ENCODE data around the gene HLA-DQA1.
"Not testable (repeated sequence)": the region's sequence is repeated elsewhere in the genome, so short reads cannot be mapped to it uniquely, and the experiment has no call there.

The HLA-DQA1 gene

GRCh38 chr6:32627249-32627648, 10.0 kb upstream of the HLA-DQA1 start:
- Histone ChIP-seq H2AK5ac (ENCODE audit: low read length, severe bottlenecking) (no peak overlapping the region), H2BK15ac (ENCODE audit: low read depth, poor library complexity, severe bottlenecking) (no peak overlapping the region), H2BK120ac (ENCODE audit: low read depth, low read length) (no peak overlapping the region), H3K9ac (ENCODE audit: low read length) (no peak overlapping the region), H4K8ac (ENCODE audit: low read length) (no peak overlapping the region), H3K4me3 (ENCODE audit: insufficient read depth in 1 of 2, low read depth in 1 of 2, low read length in 2 of 2) (no peak overlapping the region), H3K23ac (ENCODE audit: low read length in 2 of 2) (no peak overlapping the region), H3K79me1 (replicated peaks; ENCODE audit: low read length, poor library complexity, severe bottlenecking) (no peaks in the 10 kb centered on the region), H3K27ac (ENCODE audit: low read length, poor library complexity, severe bottlenecking) (no peak overlapping the region), H2AFZ (ENCODE audit: low read depth, low read length) (no peak overlapping the region), H3K9me3 (ENCODE audit: control insufficient read depth, low read length) (no peaks in the 10 kb centered on the region), H2BK5ac (ENCODE audit: low read depth, low read length, poor library complexity, severe bottlenecking) (no peak overlapping the region), H3K4me2 (ENCODE audit: low read length, poor library complexity, severe bottlenecking) (no peak overlapping the region), H3K27me3 (ENCODE audit: control insufficient read depth in 1 of 2, insufficient read depth in 1 of 2, low read length in 2 of 2) (no peaks in the 10 kb centered on the region), H3K18ac (ENCODE audit: low read depth in 1 of 2, low read length in 2 of 2) (no peak overlapping the region), H2BK12ac (ENCODE audit: low read length in 2 of 2) (no peak overlapping the region), H4K91ac (ENCODE audit: low read length) (no peak overlapping the region), H3K4ac (ENCODE audit: low read depth in 1 of 2, low read length in 2 of 2) (no peak overlapping the region), H3K14ac (ENCODE audit: low read length in 2 of 2) (no peak overlapping the region), H3K4me1 (ENCODE audit: control insufficient read depth, insufficient read depth, low read depth, low read length) (no peaks in the 10 kb centered on the region), H3K36me3 (ENCODE audit: control insufficient read depth in 1 of 2, insufficient read depth in 2 of 2, low read depth in 1 of 2, low read length in 2 of 2) (no peaks in the 10 kb centered on the region)
- no peak for DNase-seq
- WGBS, result 0% methylated on average over 1 of the region's 3 CpGs

DNA sequence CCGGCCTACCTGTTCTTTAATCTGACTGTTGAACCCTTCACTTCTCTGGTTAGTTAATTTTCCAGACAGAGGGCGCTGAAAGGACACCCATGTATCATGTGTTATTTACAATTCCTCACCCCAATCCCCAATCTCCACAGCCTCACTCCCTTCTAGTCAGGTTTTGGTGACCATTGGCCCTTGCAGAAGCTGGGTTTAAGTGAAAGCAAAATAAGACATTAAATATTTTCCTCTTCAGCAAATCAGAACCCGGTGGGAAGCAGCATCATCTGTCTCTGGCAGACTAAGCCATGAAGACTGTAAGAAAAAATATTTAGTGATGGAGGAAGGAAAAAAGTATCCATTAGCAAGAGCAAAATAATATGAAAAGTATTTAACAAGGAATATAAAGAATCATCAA, 9.4 kb upstream of the HLA-DQA1 start:
- H3K18ac ChIP-seq (ENCODE audit: low read depth in 1 of 2, low read length in 2 of 2), result no peak overlapping the region
- no peak overlapping the region for H2BK120ac ChIP-seq (ENCODE audit: low read depth, low read length)
- H3K4ac ChIP-seq (ENCODE audit: low read depth in 1 of 2, low read length in 2 of 2), result no peak overlapping the region
- no peak overlapping the region for H4K91ac ChIP-seq (ENCODE audit: low read length)
- 10% methylated on average over 2 of the region's 3 CpGs for WGBS
- H2BK12ac ChIP-seq (ENCODE audit: low read length in 2 of 2), result no peak overlapping the region
- H3K23ac ChIP-seq (ENCODE audit: low read length in 2 of 2), result no peak overlapping the region
- no peaks in the 10 kb centered on the region for H3K79me1 ChIP-seq (replicated peaks; ENCODE audit: low read length, poor library complexity, severe bottlenecking)
- no peak overlapping the region for H2AFZ ChIP-seq (ENCODE audit: low read depth, low read length)
- no peaks in the 10 kb centered on the region for H3K9me3 ChIP-seq (ENCODE audit: control insufficient read depth, low read length)
- no peak overlapping the region for H3K27ac ChIP-seq (ENCODE audit: low read length, poor library complexity, severe bottlenecking)
- no peaks in the 10 kb centered on the region for H3K4me1 ChIP-seq (ENCODE audit: control insufficient read depth, insufficient read depth, low read depth, low read length)
- H3K4me2 ChIP-seq (ENCODE audit: low read length, poor library complexity, severe bottlenecking), result no peak overlapping the region
- H3K14ac ChIP-seq (ENCODE audit: low read length in 2 of 2), result no peak overlapping the region
- DNase-seq, result peak; percentile 12
- no peak overlapping the region for H3K9ac ChIP-seq (ENCODE audit: low read length)
- no peak overlapping the region for H2AK5ac ChIP-seq (ENCODE audit: low read length, severe bottlenecking)
- H2BK15ac ChIP-seq (ENCODE audit: low read depth, poor library complexity, severe bottlenecking), result no peak overlapping the region
- H3K27me3 ChIP-seq (ENCODE audit: control insufficient read depth in 1 of 2, insufficient read depth in 1 of 2, low read length in 2 of 2), result no peaks in the 10 kb centered on the region
- no peak overlapping the region for H2BK5ac ChIP-seq (ENCODE audit: low read depth, low read length, poor library complexity, severe bottlenecking)
- no peaks in the 10 kb centered on the region for H3K36me3 ChIP-seq (ENCODE audit: control insufficient read depth in 1 of 2, insufficient read depth in 2 of 2, low read depth in 1 of 2, low read length in 2 of 2)
- H4K8ac ChIP-seq (ENCODE audit: low read length), result no peak overlapping the region
- H3K4me3 ChIP-seq (ENCODE audit: insufficient read depth in 1 of 2, low read depth in 1 of 2, low read length in 2 of 2), result no peak overlapping the region

GRCh38 chr6:32629793-32630192, 7.4 kb upstream of the HLA-DQA1 start:
- not testable (repeated sequence) for H3K36me3 ChIP-seq (ENCODE audit: control insufficient read depth in 1 of 2, insufficient read depth in 2 of 2, low read depth in 1 of 2, low read length in 2 of 2); H4K8ac ChIP-seq (ENCODE audit: low read length); H3K9me3 ChIP-seq (ENCODE audit: control insufficient read depth, low read length); H3K79me1 ChIP-seq (replicated peaks; ENCODE audit: low read length, poor library complexity, severe bottlenecking); H3K18ac ChIP-seq (ENCODE audit: low read depth in 1 of 2, low read length in 2 of 2); H4K91ac ChIP-seq (ENCODE audit: low read length); H3K4ac ChIP-seq (ENCODE audit: low read depth in 1 of 2, low read length in 2 of 2); H3K4me3 ChIP-seq (ENCODE audit: insufficient read depth in 1 of 2, low read depth in 1 of 2, low read length in 2 of 2); H3K9ac ChIP-seq (ENCODE audit: low read length); H2AK5ac ChIP-seq (ENCODE audit: low read length, severe bottlenecking); H3K27me3 ChIP-seq (ENCODE audit: control insufficient read depth in 1 of 2, insufficient read depth in 1 of 2, low read length in 2 of 2); H2BK15ac ChIP-seq (ENCODE audit: low read depth, poor library complexity, severe bottlenecking); H2BK120ac ChIP-seq (ENCODE audit: low read depth, low read length); H3K14ac ChIP-seq (ENCODE audit: low read length in 2 of 2); H3K4me2 ChIP-seq (ENCODE audit: low read length, poor library complexity, severe bottlenecking); H2AFZ ChIP-seq (ENCODE audit: low read depth, low read length); DNase-seq; H3K27ac ChIP-seq (ENCODE audit: low read length, poor library complexity, severe bottlenecking); H2BK12ac ChIP-seq (ENCODE audit: low read length in 2 of 2); H2BK5ac ChIP-seq (ENCODE audit: low read depth, low read length, poor library complexity, severe bottlenecking); H3K23ac ChIP-seq (ENCODE audit: low read length in 2 of 2); H3K4me1 ChIP-seq (ENCODE audit: control insufficient read depth, insufficient read depth, low read depth, low read length)
- no CpG with 5 or more reads among the region's 13 CpGs for WGBS

GRCh38 chr6:32635526-32636123, 1.6 kb upstream of the HLA-DQA1 start:
- Histone ChIP-seq H3K36me3 (ENCODE audit: control insufficient read depth in 1 of 2, insufficient read depth in 2 of 2, low read depth in 1 of 2, low read length in 2 of 2) (no peaks in the 10 kb centered on the region), H3K9me3 (ENCODE audit: control insufficient read depth, low read length) (no peaks in the 10 kb centered on the region), H2BK120ac (ENCODE audit: low read depth, low read length) (no peak overlapping the region), H4K91ac (ENCODE audit: low read length) (no peak overlapping the region), H2BK15ac (ENCODE audit: low read depth, poor library complexity, severe bottlenecking) (no peak overlapping the region), H3K18ac (ENCODE audit: low read depth in 1 of 2, low read length in 2 of 2) (no peak overlapping the region), H3K4me1 (ENCODE audit: control insufficient read depth, insufficient read depth, low read depth, low read length) (no peaks in the 10 kb centered on the region), H2AFZ (ENCODE audit: low read depth, low read length) (no peak overlapping the region), H3K4ac (ENCODE audit: low read depth in 1 of 2, low read length in 2 of 2) (no peak overlapping the region), H3K27me3 (ENCODE audit: control insufficient read depth in 1 of 2, insufficient read depth in 1 of 2, low read length in 2 of 2) (peaks cover 0 to 11% of the 10 kb centered on the region in 2 experiments), H3K14ac (ENCODE audit: low read length in 2 of 2) (no peak overlapping the region), H2BK5ac (ENCODE audit: low read depth, low read length, poor library complexity, severe bottlenecking) (no peak overlapping the region), H2AK5ac (ENCODE audit: low read length, severe bottlenecking) (no peak overlapping the region), H3K4me2 (ENCODE audit: low read length, poor library complexity, severe bottlenecking) (no peak overlapping the region), H4K8ac (ENCODE audit: low read length) (no peak overlapping the region), H3K9ac (ENCODE audit: low read length) (no peak overlapping the region), H2BK12ac (ENCODE audit: low read length in 2 of 2) (no peak overlapping the region), H3K27ac (ENCODE audit: low read length, poor library complexity, severe bottlenecking) (no peak overlapping the region), H3K4me3 (ENCODE audit: insufficient read depth in 1 of 2, low read depth in 1 of 2, low read length in 2 of 2) (no peak overlapping the region), H3K23ac (ENCODE audit: low read length in 2 of 2) (no peak overlapping the region), H3K79me1 (replicated peaks; ENCODE audit: low read length, poor library complexity, severe bottlenecking) (no peaks in the 10 kb centered on the region)
- DNase-seq, result no peak
- WGBS, result 0% methylated on average over 1 of the region's 2 CpGs

Data from mesenchymal stem cell (in vitro differentiated cells and primary cell).